ENCODE data around the gene VAV3.

VAV3 gene

GRCh38 chr1:107531065-107531908, 433.7 kb downstream of the VAV3 start:
- Histone ChIP-seq H2AFZ (ENCODE audit: low read length) (no peak overlapping the region), H2BK120ac (ENCODE audit: low read depth, low read length) (no peak overlapping the region), H3K4me2 (ENCODE audit: insufficient read depth, low read length, poor library complexity, severe bottlenecking) (no peak overlapping the region), H3K9me3 (replicated peaks in 1 of 2; ENCODE audit: control insufficient read depth in 2 of 2, insufficient read depth in 1 of 2, low read depth in 1 of 2, low read length in 2 of 2) (no peaks in the 10 kb centered on the region), H3K14ac (ENCODE audit: low read length) (no peak overlapping the region), H4K91ac (ENCODE audit: low read depth, low read length, poor library complexity) (no peak overlapping the region), H4K8ac (ENCODE audit: low read depth, low read length) (no peak overlapping the region), H3K36me3 (replicated peaks in 1 of 2; ENCODE audit: control insufficient read depth in 2 of 2, insufficient read depth in 2 of 2, low read length in 2 of 2) (no peaks in the 10 kb centered on the region), H3K4me3 (ENCODE audit: low read length in 2 of 2) (no peak overlapping the region), H3K23ac (ENCODE audit: low read depth, low read length, poor library complexity) (no peak overlapping the region), H2BK5ac (ENCODE audit: low read length) (no peak overlapping the region), H2AK5ac (ENCODE audit: low read depth, low read length) (no peak overlapping the region), H2BK12ac (ENCODE audit: low read length) (no peak overlapping the region), H3K4me1 (ENCODE audit: control insufficient read depth in 2 of 2, insufficient read depth in 1 of 2, low read depth in 1 of 2, low read length in 2 of 2) (no peaks in the 10 kb centered on the region), H3K79me1 (ENCODE audit: low read depth, low read length) (no peaks in the 10 kb centered on the region), H2BK15ac (ENCODE audit: low read length) (no peak overlapping the region), H3K18ac (ENCODE audit: low read length) (no peak overlapping the region), H3K27me3 (ENCODE audit: control insufficient read depth in 3 of 3, insufficient read depth in 3 of 3, low read depth in 1 of 3, low read length in 3 of 3) (peaks cover 0 to 12% (median 0%) of the 10 kb centered on the region in 3 experiments), H3K9ac (ENCODE audit: low read depth, low read length, poor library complexity) (no peak overlapping the region), H3K27ac (replicated peaks; ENCODE audit: low read length) (no peak overlapping the region), H3K4ac (ENCODE audit: low read length) (no peak overlapping the region)
- WGBS, 2 donors (ENCODE audit: extremely low coverage in 2 of 2, insufficient read length in 2 of 2, insufficient replicate concordance in 1 of 2): no CpG with 5 or more reads among the region's 12 CpGs
- DNase-seq (ENCODE audit: low spot score): no peak

- Histone ChIP-seq H4K91ac (ENCODE audit: low read depth, low read length, poor library complexity) (no peak overlapping the region), H3K23ac (ENCODE audit: low read depth, low read length, poor library complexity) (no peak overlapping the region), H3K4ac (ENCODE audit: low read length) (no peak overlapping the region), H3K9ac (ENCODE audit: low read depth, low read length, poor library complexity) (no peak overlapping the region), H3K79me1 (ENCODE audit: low read depth, low read length) (no peaks in the 10 kb centered on the region), H2BK12ac (ENCODE audit: low read length) (no peak overlapping the region), H3K4me1 (ENCODE audit: control insufficient read depth in 2 of 2, insufficient read depth in 1 of 2, low read depth in 1 of 2, low read length in 2 of 2) (no peaks in the 10 kb centered on the region), H3K14ac (ENCODE audit: low read length) (no peak overlapping the region), H2AFZ (ENCODE audit: low read length) (no peak overlapping the region), H2BK120ac (ENCODE audit: low read depth, low read length) (no peak overlapping the region), H3K27ac (replicated peaks; ENCODE audit: low read length) (no peak overlapping the region), H3K27me3 (ENCODE audit: control insufficient read depth in 3 of 3, insufficient read depth in 3 of 3, low read depth in 1 of 3, low read length in 3 of 3) (peaks cover 0 to 12% (median 0%) of the 10 kb centered on the region in 3 experiments), H4K8ac (ENCODE audit: low read depth, low read length) (no peak overlapping the region), H3K4me3 (ENCODE audit: low read length in 2 of 2) (no peak overlapping the region), H2BK5ac (ENCODE audit: low read length) (no peak overlapping the region), H3K18ac (ENCODE audit: low read length) (no peak overlapping the region), H2AK5ac (ENCODE audit: low read depth, low read length) (no peak overlapping the region), H3K9me3 (replicated peaks in 1 of 2; ENCODE audit: control insufficient read depth in 2 of 2, insufficient read depth in 1 of 2, low read depth in 1 of 2, low read length in 2 of 2) (no peaks in the 10 kb centered on the region), H2BK15ac (ENCODE audit: low read length) (no peak overlapping the region), H3K36me3 (replicated peaks in 1 of 2; ENCODE audit: control insufficient read depth in 2 of 2, insufficient read depth in 2 of 2, low read length in 2 of 2) (no peaks in the 10 kb centered on the region), H3K4me2 (ENCODE audit: insufficient read depth, low read length, poor library complexity, severe bottlenecking) (no peak overlapping the region)
- no CpG with 5 or more reads among the region's 6 CpGs for WGBS, 2 donors (ENCODE audit: extremely low coverage in 2 of 2, insufficient read length in 2 of 2, insufficient replicate concordance in 1 of 2)
- no peak for DNase-seq (ENCODE audit: low spot score)
Measured at GRCh38 chr1:107530543-107530942, 434.4 kb downstream of the VAV3 start.

GRCh38 chr1:107529511-107530149, 435.4 kb downstream of the VAV3 start:
- H3K4ac ChIP-seq (ENCODE audit: low read length): no peak overlapping the region
- H3K4me2 ChIP-seq (ENCODE audit: insufficient read depth, low read length, poor library complexity, severe bottlenecking): no peak overlapping the region
- no peaks in the 10 kb centered on the region for H3K36me3 ChIP-seq (replicated peaks in 1 of 2; ENCODE audit: control insufficient read depth in 2 of 2, insufficient read depth in 2 of 2, low read length in 2 of 2)
- H3K4me3 ChIP-seq (ENCODE audit: low read length in 2 of 2): no peak overlapping the region
- no peak overlapping the region for H3K18ac ChIP-seq (ENCODE audit: low read length)
- H2BK120ac ChIP-seq (ENCODE audit: low read depth, low read length): no peak overlapping the region
- no peak overlapping the region for H2AFZ ChIP-seq (ENCODE audit: low read length)
- no peak overlapping the region for H3K9ac ChIP-seq (ENCODE audit: low read depth, low read length, poor library complexity)
- no peak overlapping the region for H3K27ac ChIP-seq (replicated peaks; ENCODE audit: low read length)
- H2AK5ac ChIP-seq (ENCODE audit: low read depth, low read length): no peak overlapping the region
- no peak overlapping the region for H2BK15ac ChIP-seq (ENCODE audit: low read length)
- H4K91ac ChIP-seq (ENCODE audit: low read depth, low read length, poor library complexity): no peak overlapping the region
- H3K27me3 ChIP-seq (ENCODE audit: control insufficient read depth in 3 of 3, insufficient read depth in 3 of 3, low read depth in 1 of 3, low read length in 3 of 3): peaks cover 0 to 12% (median 0%) of the 10 kb centered on the region in 3 experiments
- H3K79me1 ChIP-seq (ENCODE audit: low read depth, low read length): no peaks in the 10 kb centered on the region
- WGBS, 2 donors (ENCODE audit: extremely low coverage in 2 of 2, insufficient read length in 2 of 2, insufficient replicate concordance in 1 of 2): no CpG with 5 or more reads among the region's 6 CpGs
- H3K23ac ChIP-seq (ENCODE audit: low read depth, low read length, poor library complexity): no peak overlapping the region
- H2BK12ac ChIP-seq (ENCODE audit: low read length): no peak overlapping the region
- DNase-seq (ENCODE audit: low spot score): peak; percentile 24
- H3K14ac ChIP-seq (ENCODE audit: low read length): no peak overlapping the region
- H3K9me3 ChIP-seq (replicated peaks in 1 of 2; ENCODE audit: control insufficient read depth in 2 of 2, insufficient read depth in 1 of 2, low read depth in 1 of 2, low read length in 2 of 2): no peaks in the 10 kb centered on the region
- H3K4me1 ChIP-seq (ENCODE audit: control insufficient read depth in 2 of 2, insufficient read depth in 1 of 2, low read depth in 1 of 2, low read length in 2 of 2): no peaks in the 10 kb centered on the region
- H4K8ac ChIP-seq (ENCODE audit: low read depth, low read length): no peak overlapping the region
- H2BK5ac ChIP-seq (ENCODE audit: low read length): no peak overlapping the region

- Histone ChIP-seq H3K27me3 (ENCODE audit: control insufficient read depth in 3 of 3, insufficient read depth in 3 of 3, low read depth in 1 of 3, low read length in 3 of 3) (peaks cover 0 to 9% (median 0%) of the 10 kb centered on the region in 3 experiments), H3K23ac (ENCODE audit: low read depth, low read length, poor library complexity) (no peak overlapping the region), H2BK5ac (ENCODE audit: low read length) (no peak overlapping the region), H3K14ac (ENCODE audit: low read length) (no peak overlapping the region), H4K91ac (ENCODE audit: low read depth, low read length, poor library complexity) (no peak overlapping the region), H3K27ac (replicated peaks; ENCODE audit: low read length) (no peak overlapping the region), H4K8ac (ENCODE audit: low read depth, low read length) (no peak overlapping the region), H3K4me3 (ENCODE audit: low read length in 2 of 2) (no peak overlapping the region), H3K18ac (ENCODE audit: low read length) (no peak overlapping the region), H3K79me1 (ENCODE audit: low read depth, low read length) (no peaks in the 10 kb centered on the region), H2AFZ (ENCODE audit: low read length) (no peak overlapping the region), H3K4me1 (ENCODE audit: control insufficient read depth in 2 of 2, insufficient read depth in 1 of 2, low read depth in 1 of 2, low read length in 2 of 2) (peaks cover 0 to 9% of the 10 kb centered on the region in 2 donors), H2AK5ac (ENCODE audit: low read depth, low read length) (no peak overlapping the region), H3K9ac (ENCODE audit: low read depth, low read length, poor library complexity) (no peak overlapping the region), H2BK120ac (ENCODE audit: low read depth, low read length) (no peak overlapping the region), H2BK12ac (ENCODE audit: low read length) (no peak overlapping the region), H3K36me3 (replicated peaks in 1 of 2; ENCODE audit: control insufficient read depth in 2 of 2, insufficient read depth in 2 of 2, low read length in 2 of 2) (no peaks in the 10 kb centered on the region), H2BK15ac (ENCODE audit: low read length) (no peak overlapping the region), H3K4me2 (ENCODE audit: insufficient read depth, low read length, poor library complexity, severe bottlenecking) (no peak overlapping the region), H3K4ac (ENCODE audit: low read length) (no peak overlapping the region), H3K9me3 (replicated peaks in 1 of 2; ENCODE audit: control insufficient read depth in 2 of 2, insufficient read depth in 1 of 2, low read depth in 1 of 2, low read length in 2 of 2) (no peaks in the 10 kb centered on the region)
- no CpG with 5 or more reads among the region's 2 CpGs for WGBS, 2 donors (ENCODE audit: extremely low coverage in 2 of 2, insufficient read length in 2 of 2, insufficient replicate concordance in 1 of 2)
- DNase-seq (ENCODE audit: low spot score): no peak
Measured at GRCh38 chr1:107526524-107527198, 438.3 kb downstream of the VAV3 start.
